ENCODE data around the gene LEMD1. TPM values are rescaled to one million over a fixed set of nuclear protein-coding genes. Genes with fewer than 3 reads are reported as not detected.

Gene LEMD1
- total RNA-seq, 2 donors from 2014 or later: not detected

- H3K9me3 ChIP-seq: no peaks in the 10 kb centered on the region
- ATAC-seq (ENCODE audit: insufficient number of reproducible peaks, low FRiP score, low read depth): no peak
These were observed 44.5 kb downstream of the LEMD1 start for GRCh38 chr1:205377355-205377754.

GRCh38 chr1:205376739-205377138 lies 45.1 kb downstream of the LEMD1 start:
- Histone ChIP-seq H3K4me3 (no peak overlapping the region), H3K27me3 (replicated peaks; ENCODE audit: insufficient read depth) (no peaks in the 10 kb centered on the region), H3K36me3 (no peaks in the 10 kb centered on the region), H3K27ac (no peak overlapping the region), H3K4me1 (ENCODE audit: control insufficient read depth in 1 of 2, low read depth in 2 of 2) (peaks cover 32 to 42% of the 10 kb centered on the region in 2 donors), H3K9me3 (no peaks in the 10 kb centered on the region)
- TF ChIP-seq CTCF (IDR thresholded peaks at IDR 0.05): no peak
- ATAC-seq (ENCODE audit: insufficient number of reproducible peaks, low FRiP score, low read depth): no peak
- no peak for DNase-seq (ENCODE audit: low spot score)

More at GRCh38 chr1:205377355-205377754, 44.5 kb downstream of the LEMD1 start:
- Histone ChIP-seq H3K27ac (no peak overlapping the region), H3K4me3 (no peak overlapping the region), H3K36me3 (no peaks in the 10 kb centered on the region), H3K27me3 (replicated peaks; ENCODE audit: insufficient read depth) (no peaks in the 10 kb centered on the region), H3K4me1 (ENCODE audit: control insufficient read depth in 1 of 2, low read depth in 2 of 2) (peaks cover 26 to 36% of the 10 kb centered on the region in 2 donors)
- no peak for DNase-seq (ENCODE audit: low spot score)
- TF ChIP-seq CTCF (IDR thresholded peaks at IDR 0.05): no peak

DNA sequence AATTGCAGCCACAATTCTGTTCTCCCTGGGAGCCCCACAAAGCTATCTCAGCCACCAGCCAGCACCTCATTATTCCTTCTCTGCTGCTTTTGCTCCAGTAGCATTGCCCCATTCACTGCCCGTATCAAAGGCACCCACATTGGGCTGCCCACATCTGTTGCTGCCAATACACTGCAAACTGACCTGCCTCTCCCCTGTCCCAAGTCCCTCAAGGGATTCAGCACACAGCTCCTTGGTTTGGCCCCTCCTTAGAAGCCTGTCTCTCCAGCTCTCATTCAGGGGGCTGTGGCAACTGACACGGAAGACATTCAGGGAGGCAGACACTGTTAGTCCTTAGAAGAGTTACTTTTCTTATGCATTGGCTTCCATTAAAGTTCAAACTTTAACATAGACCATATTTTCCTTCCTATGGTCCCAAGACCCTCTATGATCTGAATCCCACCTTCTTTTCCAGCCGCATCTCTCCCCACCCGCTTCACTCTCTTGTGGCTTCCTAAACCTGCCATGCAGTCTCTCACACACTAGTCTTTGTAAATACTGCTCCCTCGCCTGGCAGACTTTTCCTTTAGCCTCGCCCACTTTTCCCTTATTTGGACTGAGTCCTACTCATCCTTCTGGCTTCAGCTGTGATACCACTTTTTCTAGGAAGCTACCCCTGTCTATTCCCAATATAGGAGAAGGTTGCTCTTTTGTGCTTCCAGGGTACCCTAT lies 45.9 kb downstream of the LEMD1 start:
- Histone ChIP-seq H3K4me3 (no peak overlapping the region), H3K9me3 (no peaks in the 10 kb centered on the region), H3K4me1 (ENCODE audit: control insufficient read depth in 1 of 2, low read depth in 2 of 2) (peaks cover 32 to 43% of the 10 kb centered on the region in 2 donors), H3K36me3 (no peaks in the 10 kb centered on the region), H3K27me3 (replicated peaks; ENCODE audit: insufficient read depth) (no peaks in the 10 kb centered on the region), H3K27ac (no peak overlapping the region)
- ATAC-seq (ENCODE audit: insufficient number of reproducible peaks, low FRiP score, low read depth) (no peak), DNase-seq (ENCODE audit: low spot score) (no peak)
- TF ChIP-seq CTCF (IDR thresholded peaks at IDR 0.05): no peak

GRCh38 chr1:205374210-205375078 lies 47.4 kb downstream of the LEMD1 start:
- Histone ChIP-seq H3K4me3 (peak overlapping the region; percentile 35), H3K4me1 (ENCODE audit: control insufficient read depth in 1 of 2, low read depth in 2 of 2) (peaks cover 32 to 49% of the 10 kb centered on the region in 2 donors), H3K36me3 (no peaks in the 10 kb centered on the region), H3K9me3 (no peaks in the 10 kb centered on the region), H3K27ac (peak overlapping the region; percentile 38 to 62), H3K27me3 (replicated peaks; ENCODE audit: insufficient read depth) (no peaks in the 10 kb centered on the region)
- ATAC-seq (ENCODE audit: insufficient number of reproducible peaks, low FRiP score, low read depth): no peak
- TF ChIP-seq CTCF (IDR thresholded peaks at IDR 0.05): no peak
- no peak for DNase-seq (ENCODE audit: low spot score)

DNA sequence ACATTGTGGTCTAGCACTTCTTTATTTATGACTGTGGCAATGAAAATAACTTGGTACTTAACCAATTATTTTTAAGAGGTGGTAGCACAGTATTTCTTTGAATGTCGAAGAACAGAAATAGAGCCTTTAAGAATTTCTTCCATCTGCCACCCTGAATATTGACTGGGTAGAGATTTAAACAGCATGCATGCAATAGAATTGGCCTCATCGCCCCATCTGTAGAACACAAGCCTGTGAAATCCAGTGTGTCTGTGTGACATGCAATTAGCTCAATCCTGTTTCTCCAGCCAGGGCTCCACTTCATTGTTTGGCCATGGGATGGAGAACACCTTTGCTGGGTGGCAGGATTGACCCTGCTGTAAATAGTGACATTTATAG lies 48.1 kb downstream of the LEMD1 start:
- Histone ChIP-seq H3K27me3 (replicated peaks; ENCODE audit: insufficient read depth) (no peaks in the 10 kb centered on the region), H3K4me3 (no peak overlapping the region), H3K36me3 (no peaks in the 10 kb centered on the region), H3K27ac (peak overlapping the region; percentile 38 to 62), H3K9me3 (no peaks in the 10 kb centered on the region), H3K4me1 (ENCODE audit: control insufficient read depth in 1 of 2, low read depth in 2 of 2) (peaks cover 32 to 49% of the 10 kb centered on the region in 2 donors)
- no peak for DNase-seq (ENCODE audit: low spot score)
- no peak for TF ChIP-seq CTCF (IDR thresholded peaks at IDR 0.05)
- ATAC-seq (ENCODE audit: insufficient number of reproducible peaks, low FRiP score, low read depth): no peak

Measured in thoracic aorta (tissue), 2 donors.